Adrenal gland (tissue), 5 donors: ENCODE measurements around the gene CSNK1G3.

Experiments used
- CTCF ChIP-seq, 6 experiments: fragments of 450-650 bp in 4 of 6; fragments of 200-600 bp in 2 of 6; sonication (generic) in 1 of 6; IDR thresholded peaks; 1 replicate in 5 of 6; 2 replicates in 1 of 6; pipeline versions ENCODE4 v1.5.1 to v1.8.0; 2016 to 2021; ENCODE audit warnings: antibody characterized with exemption in 6 of 6, mild to moderate bottlenecking in 2 of 6, moderate library complexity in 1 of 6
- POLR2A ChIP-seq, 2 donors: fragments of 450-650 bp; IDR thresholded peaks; one replicate each; pipeline ENCODE4 v1.6.1; 2017; ENCODE audit warnings: antibody characterized with exemption in 2 of 2, mild to moderate bottlenecking in 2 of 2, moderate library complexity in 1 of 2
- donor health status: DM: no; HTN: no; CAD: no.

DNA sequence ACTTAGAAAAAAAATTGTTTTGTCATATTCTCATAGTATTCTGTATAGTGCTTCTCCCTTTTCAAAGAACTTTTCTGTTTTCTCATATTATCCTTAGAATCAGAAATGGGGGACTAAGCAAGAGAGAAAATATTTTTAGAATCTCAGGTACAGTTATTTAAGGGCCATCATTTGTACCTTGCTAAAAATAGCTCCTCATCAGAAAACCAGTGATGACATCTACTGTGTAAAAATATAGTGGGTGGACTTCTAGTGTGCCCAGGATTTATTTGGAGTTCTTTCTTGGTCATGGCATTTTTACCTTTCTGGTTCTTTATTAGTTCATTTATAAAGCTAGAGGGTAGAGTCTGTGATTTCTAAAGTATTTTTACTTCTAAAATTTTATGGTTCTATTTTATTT, 82.5 kb downstream of the CSNK1G3 start:
- TF ChIP-seq CTCF (IDR thresholded peaks at IDR 0.05) (no peak), POLR2A (IDR thresholded peaks at IDR 0.05) (no peak)
